HG02759 (cell line): ENCODE data around the gene MYO18B.

Experiments
- ATAC-seq: cut with Tn5 transposase; IDR thresholded peaks from one replicate; pipeline ENCODE4 v1.9.1; 2021; ENCODE audit warnings: mild to moderate bottlenecking, moderate library complexity; ENCODE audit not compliant: unreplicated experiment

Gene MYO18B

GRCh38 chr22:25896098-25896497 lies 154.1 kb downstream of the MYO18B start:
- ATAC-seq, result no peak

DNA sequence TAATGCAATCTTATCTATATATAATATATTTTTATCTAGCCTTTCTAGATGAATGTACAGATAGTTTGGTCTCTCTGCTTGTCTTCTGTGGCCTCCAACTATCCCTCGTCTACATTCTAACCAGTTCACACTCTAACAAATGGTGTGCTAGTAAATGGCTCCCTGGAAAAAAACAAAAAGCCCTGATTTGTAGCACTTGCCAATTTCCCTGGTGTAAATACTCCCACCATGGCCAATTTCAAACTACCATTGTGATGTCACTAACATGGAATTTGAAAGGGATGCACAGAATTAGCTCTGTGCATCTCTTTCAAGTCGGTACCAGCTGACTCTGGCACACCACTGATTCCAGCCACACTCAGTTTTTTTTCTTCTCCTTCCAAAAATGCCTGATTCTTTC lies 154.6 kb downstream of the MYO18B start:
- ATAC-seq, result no peak

DNA sequence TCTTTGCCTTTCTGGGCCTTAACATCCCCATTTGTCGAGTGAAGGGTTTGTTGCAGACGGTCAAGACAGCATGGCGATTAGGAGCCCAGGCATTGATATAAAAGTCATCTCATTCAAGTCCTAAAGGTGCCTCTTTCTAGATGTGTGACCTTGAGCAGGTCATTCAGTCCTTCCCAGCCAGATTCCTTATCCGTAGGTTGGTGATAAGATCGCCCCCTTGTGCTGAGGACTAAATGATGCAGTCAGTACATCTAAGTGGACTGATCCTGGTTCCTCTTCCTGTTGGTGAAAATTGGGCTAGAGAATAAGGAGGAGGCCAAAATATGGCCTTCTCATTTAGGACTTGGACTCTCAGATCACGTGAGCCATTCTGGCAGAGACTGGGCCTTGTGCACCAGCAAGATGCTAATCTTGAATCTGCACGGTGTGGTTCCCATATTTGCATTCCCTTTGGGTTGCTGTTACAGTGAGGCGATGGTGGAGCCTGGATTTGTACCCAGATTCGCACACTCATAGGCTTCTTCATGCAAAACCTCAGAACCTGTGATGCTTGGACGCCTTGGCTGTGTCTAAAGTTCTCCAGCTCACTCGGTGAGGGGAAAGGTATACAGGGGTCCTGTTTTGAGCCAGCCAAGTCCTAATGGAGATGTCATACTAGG lies 156.8 kb downstream of the MYO18B start:
- no peak for ATAC-seq

- ATAC-seq, result no peak
These were observed 157.6 kb downstream of the MYO18B start for GRCh38 chr22:25899566-25899965.

- no peak for ATAC-seq
These were observed 158.4 kb downstream of the MYO18B start for GRCh38 chr22:25900390-25900789.

DNA sequence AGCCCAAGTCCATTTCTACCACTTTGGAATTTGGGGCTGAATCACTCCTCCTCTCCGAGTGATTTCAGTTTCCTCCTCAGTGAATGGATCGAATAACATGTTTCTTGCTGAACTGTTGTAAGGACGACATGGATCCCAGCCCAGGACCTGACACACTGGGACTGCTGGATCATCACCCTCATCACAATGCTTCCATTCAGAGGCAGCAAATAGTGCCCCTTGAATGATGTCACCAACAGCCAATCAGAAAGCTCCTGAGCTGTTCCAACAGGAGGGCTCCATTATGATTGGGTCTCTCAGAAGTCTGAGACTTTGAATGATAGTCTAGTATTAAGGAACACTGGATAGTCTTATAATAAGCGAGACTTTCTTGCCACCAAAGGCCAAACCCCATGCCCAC lies 158.9 kb downstream of the MYO18B start:
- no peak for ATAC-seq

DNA sequence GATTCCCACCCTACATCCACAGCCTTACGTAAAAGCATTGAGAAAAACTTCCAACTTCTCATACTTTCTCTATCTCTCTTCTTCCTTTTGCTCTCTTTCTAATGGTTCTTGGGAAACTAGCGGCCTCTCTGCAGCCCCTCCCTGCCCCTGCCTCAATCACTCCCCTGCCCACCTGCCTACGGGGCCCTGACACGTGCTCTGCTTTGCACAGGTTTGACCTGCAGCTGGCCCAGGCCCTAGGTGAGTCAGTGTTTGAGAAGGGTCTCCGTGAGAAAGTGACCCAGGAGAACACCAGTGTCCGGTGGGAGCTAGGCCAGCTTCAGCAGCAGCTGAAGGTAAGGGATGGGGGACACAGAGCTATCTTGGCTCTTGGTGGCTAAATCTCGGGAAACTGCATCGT lies 160.4 kb downstream of the MYO18B start:
- no peak for ATAC-seq

- ATAC-seq, result no peak
These were observed 161.3 kb downstream of the MYO18B start for GRCh38 chr22:25903294-25903693.

DNA sequence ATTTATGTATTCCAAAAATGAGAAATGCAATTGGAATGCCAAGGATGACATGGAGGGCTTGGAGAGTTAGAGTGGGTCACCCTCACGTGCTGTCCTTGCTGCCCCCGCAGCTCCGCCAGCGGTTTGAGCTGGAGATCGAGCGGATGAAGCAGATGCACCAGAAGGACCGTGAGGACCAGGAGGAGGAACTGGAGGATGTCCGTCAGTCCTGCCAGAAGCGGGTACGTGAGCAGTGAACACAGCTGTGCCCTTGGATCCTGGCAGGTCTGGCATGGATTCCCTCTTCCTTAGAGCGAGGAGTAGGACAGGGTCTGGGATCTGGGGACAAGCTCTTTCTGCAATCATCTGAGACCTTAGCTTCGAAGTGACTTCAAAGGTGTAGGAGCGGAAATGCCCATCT lies 166.2 kb downstream of the MYO18B start:
- no peak for ATAC-seq

DNA sequence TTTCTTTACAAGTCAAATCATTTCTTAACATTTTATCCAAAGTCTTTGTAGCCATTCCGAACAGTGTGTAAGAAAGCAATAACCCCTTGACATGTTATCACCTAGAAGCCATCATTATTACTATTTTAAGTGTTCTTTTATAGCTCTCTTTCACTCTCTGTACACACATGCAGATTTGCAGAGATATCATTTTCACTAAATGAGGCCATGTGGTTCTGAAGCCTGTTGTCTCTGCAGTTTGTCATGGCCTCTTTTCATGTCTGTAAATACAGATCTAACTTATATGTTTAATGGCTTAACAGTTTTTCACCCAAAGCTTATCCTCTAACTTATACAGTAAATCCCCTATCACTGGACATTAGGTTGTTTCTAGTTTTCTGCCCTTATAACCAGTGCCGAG lies 166.8 kb downstream of the MYO18B start:
- ATAC-seq, result no peak

DNA sequence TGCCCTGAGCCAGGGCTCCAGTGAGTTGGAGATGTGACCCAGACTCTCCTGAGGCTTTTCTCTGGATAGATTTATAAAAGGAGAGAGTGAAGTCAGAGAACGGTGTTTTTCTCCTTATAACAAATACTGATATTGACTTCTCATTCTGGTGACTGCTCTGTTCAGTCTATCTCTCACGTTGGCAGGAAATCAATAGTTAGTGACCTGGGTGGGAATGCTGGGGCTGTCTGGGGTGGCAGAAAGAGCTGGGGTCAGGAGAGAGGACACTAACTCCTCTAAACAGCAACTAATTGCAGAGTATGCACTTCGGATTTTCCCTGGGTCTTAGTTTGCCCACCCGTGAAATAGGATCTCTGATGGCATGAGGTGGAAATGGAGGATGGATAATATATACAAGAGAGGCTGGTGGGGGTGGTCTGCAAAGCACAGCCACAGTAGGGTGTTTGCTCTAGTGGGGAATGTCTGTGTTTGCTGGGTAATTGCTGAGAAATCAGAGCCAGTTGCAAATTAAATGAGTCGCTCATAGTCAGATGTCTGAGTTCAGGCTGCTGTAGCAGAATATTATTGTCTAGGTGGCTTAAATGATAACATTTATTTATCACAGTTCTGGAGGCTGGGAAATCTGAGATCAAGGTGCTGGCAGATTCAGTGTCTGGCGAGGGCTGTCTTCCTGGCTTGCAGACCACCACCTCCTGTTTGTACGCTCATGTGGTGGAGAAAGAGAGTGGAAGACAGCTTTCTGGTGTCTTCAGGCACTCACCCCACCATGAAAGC lies 167.8 kb downstream of the MYO18B start:
- ATAC-seq, result no peak

DNA sequence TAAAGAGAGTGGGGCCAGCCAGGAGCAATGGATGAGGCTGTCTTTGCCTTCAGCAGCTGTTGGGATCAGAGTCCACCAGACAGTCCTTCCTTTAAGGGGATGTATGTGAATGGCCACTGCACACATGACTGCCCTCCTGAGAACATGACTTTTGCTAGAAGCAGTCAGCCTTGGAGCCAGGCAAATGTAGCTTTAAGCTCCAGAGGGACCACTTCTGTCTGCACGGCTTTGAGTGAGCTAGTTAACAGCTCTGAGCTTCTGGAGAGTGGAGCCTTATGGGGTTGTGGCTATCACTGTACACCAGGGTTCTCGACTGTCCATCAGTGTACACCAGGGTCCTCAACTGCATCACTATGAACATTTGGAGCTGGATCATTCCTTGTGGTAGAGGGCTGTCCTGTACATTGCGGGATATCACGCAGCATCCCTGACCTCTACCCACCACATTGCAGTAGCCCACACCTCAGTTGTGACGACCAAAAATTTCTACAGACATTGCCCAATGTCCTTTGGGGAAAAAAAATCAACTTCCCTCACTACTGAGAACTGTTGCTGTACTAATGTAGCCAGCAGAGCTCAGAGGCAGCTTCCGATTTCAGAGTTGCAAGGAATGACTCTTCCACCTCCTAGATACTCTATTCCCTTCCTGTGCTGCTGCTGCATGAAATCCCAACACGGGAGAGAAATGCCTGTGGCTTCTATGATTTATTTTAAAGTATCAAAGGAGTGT lies 169.4 kb downstream of the MYO18B start:
- no peak for ATAC-seq

DNA sequence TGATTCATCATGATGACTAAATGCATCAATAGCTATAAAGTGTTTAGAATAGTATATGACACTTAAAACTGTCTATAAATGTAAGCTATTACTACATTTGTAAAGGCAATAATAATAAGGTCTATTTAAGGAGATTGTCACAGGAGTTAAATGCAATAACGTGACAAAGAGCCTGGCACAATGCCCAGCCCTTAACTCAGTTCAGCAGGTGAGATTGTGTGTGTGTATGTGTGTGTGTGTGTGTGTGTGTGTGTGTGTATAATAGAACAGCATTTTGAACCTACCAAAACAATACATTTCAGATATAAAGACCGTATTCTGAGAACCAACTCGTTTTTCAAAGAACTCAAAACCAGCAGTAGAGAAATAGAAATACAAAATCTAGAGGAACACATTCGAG lies 177.5 kb downstream of the MYO18B start:
- no peak for ATAC-seq

- ATAC-seq, result no peak
These were observed 180.2 kb downstream of the MYO18B start for GRCh38 chr22:25922141-25922540.

DNA sequence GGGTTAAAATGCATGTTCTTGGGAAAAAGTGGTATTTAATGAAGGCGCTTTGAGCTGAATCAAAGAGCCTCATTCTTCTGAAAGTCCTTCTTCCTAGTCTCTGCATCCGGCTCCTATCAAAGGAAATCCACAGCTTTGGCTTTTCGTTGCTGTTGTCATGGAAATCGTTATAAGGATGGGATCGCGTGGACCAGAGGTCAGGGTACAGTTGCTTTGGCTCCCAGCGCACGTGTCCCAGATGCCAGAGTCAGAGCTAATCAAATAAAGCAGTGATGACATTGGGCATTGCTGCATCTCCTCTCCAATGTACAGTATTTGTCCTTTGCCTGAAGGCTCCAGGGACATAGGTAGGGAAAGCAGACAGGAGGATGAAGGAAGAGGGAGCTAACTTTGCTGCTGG lies 181.9 kb downstream of the MYO18B start:
- no peak for ATAC-seq

GRCh38 chr22:25928038-25928437 lies 186.1 kb downstream of the MYO18B start:
- ATAC-seq, result no peak

GRCh38 chr22:25929321-25929878 lies 187.4 kb downstream of the MYO18B start:
- no peak for ATAC-seq

DNA sequence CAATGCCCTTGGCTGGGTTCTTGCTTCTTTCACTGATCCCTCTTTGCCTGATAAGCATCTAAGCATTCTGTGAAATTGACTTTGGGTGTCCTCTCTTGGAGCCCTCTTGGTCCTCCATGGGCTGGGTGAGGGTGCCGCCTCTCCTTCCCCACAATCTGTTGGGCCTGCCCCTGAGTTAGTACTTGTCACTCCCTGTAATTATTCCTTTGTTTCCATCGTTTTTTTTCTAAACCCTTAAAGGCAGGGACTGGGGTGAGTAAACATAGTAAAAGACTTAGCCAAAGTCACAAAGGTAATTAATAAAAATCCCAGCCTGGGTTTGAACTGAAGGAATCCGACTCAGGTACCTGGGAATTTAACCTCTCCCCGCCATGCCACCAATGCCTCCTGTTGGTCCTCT lies 188.1 kb downstream of the MYO18B start:
- no peak for ATAC-seq

GRCh38 chr22:25930788-25931310 lies 188.9 kb downstream of the MYO18B start:
- no peak for ATAC-seq

DNA sequence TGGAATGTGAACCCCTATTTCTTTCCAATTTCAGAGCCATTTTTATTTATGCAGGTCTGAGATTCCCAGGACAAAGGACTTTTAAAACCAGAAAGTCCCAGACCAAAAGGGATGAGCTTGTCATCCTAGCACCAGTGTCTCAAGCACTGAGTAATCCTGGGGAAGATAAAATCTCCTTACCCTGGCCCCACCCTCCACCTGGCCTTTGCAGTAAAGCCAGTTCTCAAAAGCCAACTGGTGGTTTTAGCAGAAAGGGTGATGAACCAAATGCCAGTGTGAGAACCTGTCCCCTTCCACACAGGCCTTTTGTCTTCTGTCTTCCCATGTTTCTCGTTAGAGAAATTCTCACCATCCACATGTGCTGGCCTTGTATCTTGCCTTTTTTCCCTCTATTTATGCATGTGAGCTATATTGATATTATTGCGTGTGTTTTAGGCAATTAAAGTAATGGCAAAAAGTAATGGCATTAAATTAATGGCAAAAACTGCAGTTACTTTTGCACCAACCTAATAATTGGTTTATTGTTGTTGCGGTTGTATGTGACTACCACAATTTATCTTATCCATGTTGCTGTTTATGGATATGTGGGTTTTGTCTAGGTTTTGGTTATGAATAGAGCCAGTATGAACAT lies 191.3 kb downstream of the MYO18B start:
- no peak for ATAC-seq
